NCI-H187 treated with DMSO at 0.1 percent for 48 hours (cell line): ENCODE results near the gene SNCB.

ENCODE experiments used
- DNase-seq: peaks from one replicate; lab custom pipeline; 2025; lab: John Stamatoyannopoulos, UW

Gene SNCB

DNA sequence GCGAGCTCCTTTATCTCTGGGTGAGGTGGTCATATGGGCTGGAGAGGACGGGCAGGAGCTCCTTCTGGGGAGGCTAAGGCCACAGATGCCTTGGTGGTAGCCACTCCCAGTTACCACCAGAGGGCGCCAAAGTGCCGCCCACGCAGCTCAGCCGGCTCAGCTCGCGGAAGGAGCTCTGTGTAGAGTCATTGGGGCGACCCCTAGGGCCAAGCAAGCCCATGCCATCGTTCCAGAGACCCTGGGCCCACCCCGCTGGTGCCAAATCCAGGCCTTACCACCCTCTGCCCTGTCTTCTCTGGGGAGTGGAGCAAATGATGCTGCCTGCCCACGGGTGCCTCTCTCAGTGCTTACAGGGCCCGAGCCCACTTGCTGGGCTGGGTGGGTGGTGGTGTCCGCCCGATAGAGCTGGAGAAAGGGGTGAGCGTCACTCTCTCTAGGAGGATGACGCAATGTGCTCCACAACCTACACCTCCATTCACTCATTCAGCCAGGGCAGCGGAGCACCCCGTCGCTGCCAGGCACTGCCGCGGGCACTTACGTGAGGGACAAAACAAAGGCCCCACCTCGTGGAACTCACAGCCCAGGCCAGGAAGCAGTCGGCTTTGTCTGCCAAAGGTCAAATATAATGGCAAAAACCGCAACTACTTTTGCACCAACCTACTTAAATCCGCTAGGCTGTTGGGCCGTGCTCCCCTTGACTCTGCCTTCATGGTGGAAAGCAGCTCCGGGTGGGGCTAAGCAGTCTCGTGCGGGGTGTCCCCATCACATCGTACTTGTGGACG is 30.7 kb upstream of the SNCB start:
- no peak for DNase-seq

DNA sequence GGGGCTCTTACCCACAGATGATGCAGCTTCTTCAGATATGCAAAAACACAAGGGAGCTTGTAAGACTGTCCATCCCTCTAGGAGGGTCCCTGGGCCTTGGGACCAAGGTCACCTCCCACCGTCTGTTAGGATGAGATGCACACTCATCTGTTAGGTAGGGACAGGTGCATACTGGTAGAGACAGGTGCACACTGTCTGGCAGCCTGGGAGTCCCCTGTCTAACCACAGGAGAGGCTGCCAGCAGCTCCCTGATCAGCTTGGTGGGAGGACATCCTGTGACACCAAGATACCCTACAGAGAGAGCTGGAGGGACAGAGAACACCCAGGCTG is 30.2 kb upstream of the SNCB start:
- DNase-seq, result no peak

- DNase-seq, result no peak
These were observed 29.6 kb upstream of the SNCB start for GRCh38 chr5:176659860-176660461.

GRCh38 chr5:176659512-176659839 is 29.1 kb upstream of the SNCB start:
- no peak for DNase-seq

GRCh38 chr5:176658817-176659511 is 28.6 kb upstream of the SNCB start:
- DNase-seq, result no peak

GRCh38 chr5:176658007-176658599 is 27.8 kb upstream of the SNCB start:
- peak; percentile 18 for DNase-seq

- DNase-seq, result no peak
These were observed 26.2 kb upstream of the SNCB start for GRCh38 chr5:176656467-176656990.

DNA sequence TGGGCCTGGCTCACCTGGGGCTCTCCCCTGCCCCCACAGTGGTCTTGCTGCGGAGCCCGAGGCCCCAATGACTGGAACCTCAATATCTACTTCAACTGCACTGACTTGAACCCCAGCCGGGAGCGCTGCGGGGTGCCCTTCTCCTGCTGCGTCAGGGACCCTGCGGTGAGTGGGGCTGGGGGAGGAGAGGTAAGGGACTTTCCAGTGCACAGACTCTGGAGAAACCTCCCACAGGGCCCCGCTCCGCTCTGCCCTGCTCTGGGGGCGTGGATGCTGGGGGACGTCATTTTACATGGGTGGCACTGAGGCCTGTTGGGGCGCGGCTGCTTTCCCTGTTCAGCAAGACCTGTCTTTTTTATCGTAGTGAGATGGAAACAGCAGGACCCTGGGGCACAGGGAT is 24.5 kb upstream of the SNCB start:
- DNase-seq, result no peak

GRCh38 chr5:176653401-176654385 is 23.4 kb upstream of the SNCB start:
- no peak for DNase-seq

DNA sequence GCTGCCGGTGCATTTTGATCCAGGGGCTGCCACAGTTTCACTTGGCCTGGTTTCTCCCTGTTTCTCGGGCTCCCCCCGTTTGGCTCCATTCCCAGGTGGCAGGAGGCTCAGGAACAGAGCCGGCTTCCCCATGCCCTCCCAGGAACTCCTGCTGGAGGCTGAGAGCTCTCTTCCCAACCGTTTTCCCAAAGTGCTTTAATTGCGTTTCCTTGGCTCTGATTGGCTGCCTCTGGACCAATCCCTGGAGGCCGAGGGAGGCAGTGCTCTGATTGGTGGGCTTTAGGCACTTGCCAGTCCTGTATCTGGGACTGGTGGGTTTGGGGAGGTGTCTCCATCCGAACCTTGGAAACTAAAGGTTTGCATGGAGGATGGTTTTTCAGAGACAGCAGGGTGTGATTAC is 21.8 kb upstream of the SNCB start:
- DNase-seq, result no peak

DNA sequence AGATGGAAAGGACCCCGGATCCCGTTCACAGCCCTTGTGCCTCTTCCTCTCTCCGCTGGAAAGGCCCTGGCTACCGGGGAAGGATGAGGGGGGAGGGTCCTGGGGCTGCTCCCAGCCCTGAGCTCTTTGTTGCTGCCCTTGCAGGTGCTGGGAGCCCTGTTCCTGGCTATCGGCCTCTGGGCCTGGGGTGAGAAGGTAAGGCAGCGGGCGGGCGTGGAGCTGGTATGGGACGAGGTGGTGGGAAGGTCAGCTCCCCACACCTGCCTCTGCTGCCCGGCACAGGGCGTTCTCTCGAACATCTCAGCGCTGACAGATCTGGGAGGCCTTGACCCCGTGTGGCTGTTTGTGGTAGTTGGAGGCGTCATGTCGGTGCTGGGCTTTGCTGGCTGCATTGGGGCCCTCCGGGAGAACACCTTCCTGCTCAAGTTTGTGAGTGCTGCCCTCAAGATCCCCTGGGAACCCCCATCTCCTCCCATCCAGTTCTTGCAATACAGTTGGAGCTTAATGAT is 21.2 kb upstream of the SNCB start:
- DNase-seq, result no peak

GRCh38 chr5:176650354-176650884 is 20.1 kb upstream of the SNCB start:
- no peak for DNase-seq

GRCh38 chr5:176648474-176649194 is 18.3 kb upstream of the SNCB start:
- no peak for DNase-seq

GRCh38 chr5:176647843-176648473 is 17.6 kb upstream of the SNCB start:
- no peak for DNase-seq

DNA sequence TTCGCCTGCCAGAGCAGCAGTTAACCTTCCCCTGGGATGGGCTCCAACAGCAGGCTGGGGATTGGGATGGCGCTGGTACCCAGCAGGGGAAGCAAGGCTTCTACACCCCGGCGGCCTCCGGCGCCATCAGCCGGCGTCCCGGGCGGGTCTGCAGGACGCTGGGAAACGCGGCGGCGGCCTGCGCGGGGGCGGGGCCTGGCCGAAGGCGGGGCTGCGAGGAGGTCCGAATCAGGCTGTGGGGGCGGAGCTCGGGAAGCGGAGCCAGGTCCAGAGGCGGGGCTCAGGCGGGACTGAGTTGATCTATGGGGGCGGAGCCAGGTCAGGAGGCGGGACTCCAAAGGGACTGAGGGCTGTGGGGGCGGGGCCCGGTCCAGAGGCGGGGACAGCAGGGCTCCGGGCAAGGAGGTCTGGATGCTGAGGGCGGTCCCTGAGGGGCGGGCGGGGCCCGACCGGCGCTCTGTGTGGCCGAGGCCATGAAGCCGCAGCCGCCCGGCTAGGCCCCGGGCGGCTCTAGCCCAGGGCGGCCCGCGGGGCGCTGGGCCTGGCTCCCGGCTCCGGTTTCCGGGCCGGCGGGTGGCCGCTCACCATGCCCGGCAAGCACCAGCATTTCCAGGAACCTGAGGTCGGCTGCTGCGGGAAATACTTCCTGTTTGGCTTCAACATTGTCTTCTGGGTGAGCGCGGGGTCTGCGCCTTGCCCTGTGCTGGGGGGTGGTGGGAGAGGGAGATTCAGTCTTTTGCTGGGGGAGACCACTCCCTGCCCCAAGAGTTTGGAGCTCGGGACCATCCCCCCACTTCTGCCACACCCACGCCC is 16.9 kb upstream of the SNCB start, which contains the start of gene TSPAN17:
TSS of gene TSPAN17 (plus strand) at position 455 of the 813 bp plus-strand sequence. CDS start at position 587, 132 bp downstream.
- DNase-seq, result peak; percentile 78

GRCh38 chr5:176646707-176647029 is 16.3 kb upstream of the SNCB start:
- no peak for DNase-seq

DNA sequence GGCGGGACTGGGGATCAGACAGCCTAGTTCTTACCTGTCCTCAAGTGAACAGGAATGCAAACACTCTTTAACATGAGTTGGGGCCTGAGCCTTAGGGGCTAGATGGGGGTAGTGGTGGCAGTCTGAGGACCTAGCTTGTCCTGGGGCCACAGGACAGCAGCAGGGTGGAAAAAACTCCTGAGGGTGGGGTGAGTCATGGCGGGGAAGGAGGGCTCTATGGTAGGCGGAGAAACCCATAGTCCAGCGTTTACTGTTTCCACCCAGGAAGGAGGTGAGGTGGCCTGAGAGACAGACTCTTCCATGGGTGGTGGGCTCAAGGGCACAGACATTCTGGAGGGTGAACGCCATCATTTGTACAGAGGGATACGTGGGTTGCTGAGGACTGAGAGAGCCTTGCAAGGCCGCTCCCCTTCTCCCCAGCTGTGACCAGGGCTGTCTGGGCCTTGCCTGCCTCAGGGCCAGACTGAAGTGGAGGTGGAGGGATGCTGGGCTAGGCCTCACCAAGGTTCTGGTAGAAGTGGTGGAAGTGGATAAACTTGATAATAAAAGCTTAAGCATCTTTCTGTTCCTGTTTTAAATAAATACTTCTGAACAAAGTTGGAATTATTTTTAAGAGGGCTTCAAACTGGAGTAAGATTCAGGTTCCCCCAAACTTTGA is 15.8 kb upstream of the SNCB start:
- no peak for DNase-seq

DNA sequence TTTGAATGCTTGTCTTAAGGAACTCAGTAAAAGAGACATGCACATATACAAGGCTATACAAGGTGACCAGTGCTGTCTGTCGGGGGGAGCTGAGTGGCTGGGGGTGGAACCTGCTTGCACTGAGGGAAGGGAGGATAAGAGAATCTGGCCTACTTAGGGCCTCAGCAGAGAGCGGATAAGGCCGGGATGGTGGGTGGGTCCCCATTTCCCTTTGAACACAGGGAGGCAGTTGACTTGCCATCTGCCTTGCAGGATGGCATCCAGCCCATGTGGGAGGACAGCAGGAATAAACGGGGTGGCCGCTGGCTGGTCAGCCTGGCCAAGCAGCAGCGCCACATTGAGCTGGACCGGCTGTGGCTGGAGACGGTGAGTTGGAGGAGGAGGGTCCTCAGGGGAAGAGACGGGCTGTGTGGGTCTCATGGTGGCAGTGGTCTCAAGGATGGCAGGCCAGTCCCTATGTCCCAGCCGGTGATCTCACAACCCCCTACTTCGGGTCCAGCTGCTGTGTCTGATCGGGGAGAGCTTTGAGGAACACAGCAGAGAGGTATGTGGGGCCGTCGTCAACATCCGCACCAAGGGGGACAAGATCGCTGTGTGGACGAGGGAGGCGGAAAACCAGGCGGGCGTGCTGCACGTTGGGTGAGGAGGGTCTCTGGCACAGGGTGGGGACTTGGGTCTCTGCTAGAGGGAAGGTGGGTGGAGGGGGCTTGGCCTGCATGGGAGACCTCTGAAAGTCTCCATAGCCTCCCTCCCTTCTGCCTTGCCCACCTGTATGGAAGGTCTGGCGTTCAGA is 14.7 kb upstream of the SNCB start:
- DNase-seq, result no peak
